GM19238 (cell line): ENCODE data around the gene NKTR.

ENCODE experiments used
- DNase-seq: peaks from one replicate; pipeline ENCODE4 v3.0.0; 2011; ENCODE audit warnings: low spot score; ENCODE audit not compliant: insufficient read length

The NKTR gene

GRCh38 chr3:42694366-42694765 is 93.9 kb downstream of the NKTR start:
- no peak for DNase-seq

GRCh38 chr3:42696356-42697288 is 96.1 kb downstream of the NKTR start:
- DNase-seq, result no peak

GRCh38 chr3:42697289-42698051 is 97.0 kb downstream of the NKTR start:
- no peak for DNase-seq
